Tibial nerve (tissue), 4 donors: ENCODE measurements around the gene AKAP9. TPM values are rescaled to one million over a fixed set of nuclear protein-coding genes. Genes with fewer than 3 reads are reported as not detected.
"Not testable (repeated sequence)": the region's sequence is repeated elsewhere in the genome, so short reads cannot be mapped to it uniquely, and the experiment has no call there.

ENCODE experiments used
- DNase-seq, 2 donors: peaks; one replicate each; pipeline ENCODE4 v3.0.0-alpha.2; 2019; ENCODE audit warnings: low spot score in 2 of 2
- H3K27ac ChIP-seq, 4 donors: fragments of 200-600 bp; sonication (generic) in 3 of 4; one replicate each; pipeline ENCODE4 v1.5.1; 2017 to 2019; ENCODE audit warnings: mild to moderate bottlenecking in 1 of 4
- H3K27me3 ChIP-seq, 2 donors: fragments of 200-600 bp; sonication (generic) in 1 of 2; one replicate each; pipeline versions ENCODE4 v1.5.1 to v1.6.0; 2017 to 2019
- H3K36me3 ChIP-seq, 3 donors: fragments of 200-600 bp; sonication (generic); one replicate each; pipeline ENCODE4 v1.5.1; 2018 to 2019
- H3K4me1 ChIP-seq, 4 donors: fragments of 200-600 bp; sonication (generic) in 3 of 4; one replicate each; pipeline ENCODE4 v1.5.1; 2017 to 2019
- H3K4me3 ChIP-seq, 4 donors: fragments of 200-600 bp; sonication (generic) in 3 of 4; one replicate each; pipeline ENCODE4 v1.5.1; 2017 to 2019; ENCODE audit warnings: mild to moderate bottlenecking in 1 of 4, moderate library complexity in 1 of 4
- H3K9me3 ChIP-seq, 4 donors: fragments of 200-600 bp; sonication (generic) in 3 of 4; one replicate each; pipeline ENCODE4 v1.5.1; 2017 to 2019
- EP300 ChIP-seq, 2 donors: sonication (generic); formaldehyde crosslinking; IDR thresholded peaks; one replicate each; pipeline ENCODE4 v1.6.1; 2017; ENCODE audit warnings: antibody characterized with exemption in 2 of 2, mild to moderate bottlenecking in 1 of 2
- POLR2A ChIP-seq, 2 donors: fragments of 450-650 bp; IDR thresholded peaks; one replicate each; pipeline ENCODE4 v1.6.1; 2017; ENCODE audit warnings: antibody characterized with exemption in 2 of 2, mild to moderate bottlenecking in 2 of 2, moderate library complexity in 2 of 2
- WGBS, 2 donors: methylation state at CpG; one replicate each; pipeline ENCODE4 v1.1.5; 2018; 5-methylcytosine and 5-hydroxymethylcytosine counted together
- total RNA-seq, 4 donors: library from RNA; depleted of rRNA; stranded (reverse); fragments of >200 nt; gene quantifications; one replicate each; pipeline ENCODE4 v1.1.0, GENCODE V29; 2016
- TF ChIP-seq, protein P1 (sequence below), 5 experiments: fragments of 200-600 bp in 3 of 5; fragments of 450-650 bp in 2 of 5; sonication (generic) in 3 of 5; IDR thresholded peaks; one replicate each; pipeline ENCODE4 v1.5.1; 2016 to 2019; ENCODE audit warnings: antibody characterized with exemption in 5 of 5, mild to moderate bottlenecking in 3 of 5, moderate library complexity in 2 of 5

The AKAP9 gene
- total RNA-seq, 4 donors from 2014 or later, result 62.8 to 77.8 (median 73.0) TPM

DNA sequence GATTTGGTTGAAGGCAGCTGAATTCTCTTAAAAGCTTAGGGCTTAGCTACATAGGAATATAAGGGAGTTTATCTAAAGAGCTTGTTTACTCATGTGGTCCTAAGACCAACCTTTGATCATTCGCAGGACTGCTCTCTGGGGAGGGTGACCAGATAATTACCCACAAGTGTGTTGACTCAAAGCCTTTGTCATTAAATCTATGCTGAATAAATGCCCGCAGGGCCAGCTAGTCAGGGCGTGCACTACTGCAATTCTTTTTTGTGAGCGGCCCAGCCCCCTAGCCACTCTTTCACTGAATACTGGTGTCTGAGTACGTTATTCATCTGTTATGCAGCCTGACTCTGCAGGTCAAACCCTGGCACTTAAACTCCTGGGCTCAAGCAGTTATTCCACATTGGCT lies 69.6 kb downstream of the AKAP9 start:
- TF ChIP-seq, protein P1, sequence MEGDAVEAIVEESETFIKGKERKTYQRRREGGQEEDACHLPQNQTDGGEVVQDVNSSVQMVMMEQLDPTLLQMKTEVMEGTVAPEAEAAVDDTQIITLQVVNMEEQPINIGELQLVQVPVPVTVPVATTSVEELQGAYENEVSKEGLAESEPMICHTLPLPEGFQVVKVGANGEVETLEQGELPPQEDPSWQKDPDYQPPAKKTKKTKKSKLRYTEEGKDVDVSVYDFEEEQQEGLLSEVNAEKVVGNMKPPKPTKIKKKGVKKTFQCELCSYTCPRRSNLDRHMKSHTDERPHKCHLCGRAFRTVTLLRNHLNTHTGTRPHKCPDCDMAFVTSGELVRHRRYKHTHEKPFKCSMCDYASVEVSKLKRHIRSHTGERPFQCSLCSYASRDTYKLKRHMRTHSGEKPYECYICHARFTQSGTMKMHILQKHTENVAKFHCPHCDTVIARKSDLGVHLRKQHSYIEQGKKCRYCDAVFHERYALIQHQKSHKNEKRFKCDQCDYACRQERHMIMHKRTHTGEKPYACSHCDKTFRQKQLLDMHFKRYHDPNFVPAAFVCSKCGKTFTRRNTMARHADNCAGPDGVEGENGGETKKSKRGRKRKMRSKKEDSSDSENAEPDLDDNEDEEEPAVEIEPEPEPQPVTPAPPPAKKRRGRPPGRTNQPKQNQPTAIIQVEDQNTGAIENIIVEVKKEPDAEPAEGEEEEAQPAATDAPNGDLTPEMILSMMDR (IDR thresholded peaks at IDR 0.05), result no peak
- TF ChIP-seq POLR2A (IDR thresholded peaks at IDR 0.05) (no peak), EP300 (IDR thresholded peaks at IDR 0.05) (no peak)

DNA sequence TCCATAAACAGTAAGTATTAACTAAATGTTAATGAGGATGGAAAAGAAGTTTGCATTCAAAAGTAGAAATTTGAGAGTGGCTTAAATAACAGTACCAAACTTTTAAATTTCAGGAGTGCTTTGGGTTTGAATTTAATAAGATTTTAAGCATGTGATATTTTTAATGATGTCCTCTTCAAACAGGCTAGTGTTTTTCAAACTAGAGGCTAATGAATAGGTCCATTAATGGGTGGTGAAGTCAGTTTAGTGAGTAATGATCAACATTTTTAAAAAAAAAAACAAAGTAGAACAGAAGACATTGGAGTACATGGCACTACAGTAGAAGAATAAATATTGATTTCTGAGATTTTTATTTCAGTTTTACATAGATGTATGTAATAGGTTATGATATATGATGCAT lies 72.9 kb downstream of the AKAP9 start:
- no peaks in the 10 kb centered on the region for H3K27me3 ChIP-seq
- peaks cover 0 to 67% (median 0%) of the 10 kb centered on the region in 3 donors for H3K36me3 ChIP-seq
- peaks cover 0 to 21% (median 0%) of the 10 kb centered on the region in 4 donors for H3K9me3 ChIP-seq
- peak overlapping the region in 2 of 4 donors; percentile 47 to 56 for H3K27ac ChIP-seq
- H3K4me1 ChIP-seq, result peaks cover 0 to 5% (median 2%) of the 10 kb centered on the region in 4 donors
- H3K4me3 ChIP-seq, result no peak overlapping the region
- TF ChIP-seq POLR2A (IDR thresholded peaks at IDR 0.05), result no peak
- DNase-seq, result no peak

More for the DNA sequence above, 69.6 kb downstream of the AKAP9 start:
- DNase-seq, result no peak
- Histone ChIP-seq H3K9me3 (peaks cover 0 to 21% (median 0%) of the 10 kb centered on the region in 4 donors), H3K36me3 (peaks cover 0 to 81% (median 0%) of the 10 kb centered on the region in 3 donors), H3K4me3 (no peak overlapping the region), H3K4me1 (no peaks in the 10 kb centered on the region), H3K27ac (no peak overlapping the region), H3K27me3 (no peaks in the 10 kb centered on the region)
- 85 to 97% methylated on average over 5 of the region's 5 CpGs for WGBS, 2 donors

DNA sequence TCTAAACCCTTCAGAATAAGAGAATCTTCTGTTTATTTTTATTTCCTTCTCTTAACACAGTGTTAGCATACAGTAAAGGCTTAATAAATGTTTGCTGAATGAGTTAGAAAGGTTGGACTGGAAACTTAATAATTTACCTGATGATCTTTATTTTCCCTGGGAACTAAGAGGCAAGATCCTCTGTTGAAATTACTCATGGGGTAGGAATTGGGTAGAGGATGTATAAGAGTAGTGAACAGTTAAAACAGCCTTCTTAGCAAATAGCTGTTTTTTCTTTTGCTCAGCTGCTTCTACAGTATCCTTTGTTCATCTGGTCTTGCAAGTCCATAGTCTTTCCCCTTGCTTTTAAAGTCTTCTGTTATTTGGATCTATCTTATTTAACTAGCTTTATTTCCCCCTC lies 80.0 kb downstream of the AKAP9 start:
- peak overlapping the region in 1 of 4 donors; percentile 4 for H3K27ac ChIP-seq
- no peak overlapping the region for H3K4me3 ChIP-seq
- H3K4me1 ChIP-seq, result peaks cover 0 to 30% (median 5%) of the 10 kb centered on the region in 4 donors
- H3K9me3 ChIP-seq, result no peaks in the 10 kb centered on the region
- no peaks in the 10 kb centered on the region for H3K27me3 ChIP-seq
- DNase-seq, result no peak
- TF ChIP-seq EP300 (IDR thresholded peaks at IDR 0.05) (no peak), POLR2A (IDR thresholded peaks at IDR 0.05) (no peak)
- TF ChIP-seq, protein P1 (IDR thresholded peaks at IDR 0.05), result no peak
- H3K36me3 ChIP-seq, result peaks cover 0 to 34% (median 7%) of the 10 kb centered on the region in 3 donors

DNA sequence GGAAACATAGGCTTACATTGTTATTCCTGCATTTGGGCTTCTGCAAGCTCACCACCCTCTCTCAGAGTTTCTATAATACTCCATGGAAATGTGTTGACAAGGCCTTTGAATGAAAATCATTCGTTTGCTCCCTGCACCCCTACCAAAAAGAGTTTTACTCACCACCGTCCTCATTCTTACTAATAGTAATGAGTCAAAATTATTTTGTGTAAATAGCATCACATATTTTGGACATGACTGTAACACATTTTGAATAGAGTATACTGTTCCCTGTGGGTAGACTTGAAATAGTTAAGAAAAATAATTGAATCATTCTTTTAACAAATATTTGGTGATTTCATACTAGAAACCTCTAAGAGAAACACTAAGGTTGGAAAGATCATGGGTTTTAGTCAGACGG lies 84.6 kb downstream of the AKAP9 start:
- H3K27ac ChIP-seq, result peak overlapping the region in 3 of 4 donors; percentile 27 to 77 (median 63)
- TF ChIP-seq, protein P1 (IDR thresholded peaks at IDR 0.05), result no peak
- no peak for TF ChIP-seq POLR2A (IDR thresholded peaks at IDR 0.05)
- peaks cover 0 to 9% (median 0%) of the 10 kb centered on the region in 4 donors for H3K9me3 ChIP-seq
- WGBS, 2 donors, result 20% methylated on average over 3 of the region's 3 CpGs
- H3K4me1 ChIP-seq, result peaks cover 0 to 19% (median 5%) of the 10 kb centered on the region in 4 donors
- DNase-seq, result no peak
- H3K36me3 ChIP-seq, result peaks cover 0 to 44% (median 16%) of the 10 kb centered on the region in 3 donors
- no peak overlapping the region for H3K4me3 ChIP-seq
- no peaks in the 10 kb centered on the region for H3K27me3 ChIP-seq

DNA sequence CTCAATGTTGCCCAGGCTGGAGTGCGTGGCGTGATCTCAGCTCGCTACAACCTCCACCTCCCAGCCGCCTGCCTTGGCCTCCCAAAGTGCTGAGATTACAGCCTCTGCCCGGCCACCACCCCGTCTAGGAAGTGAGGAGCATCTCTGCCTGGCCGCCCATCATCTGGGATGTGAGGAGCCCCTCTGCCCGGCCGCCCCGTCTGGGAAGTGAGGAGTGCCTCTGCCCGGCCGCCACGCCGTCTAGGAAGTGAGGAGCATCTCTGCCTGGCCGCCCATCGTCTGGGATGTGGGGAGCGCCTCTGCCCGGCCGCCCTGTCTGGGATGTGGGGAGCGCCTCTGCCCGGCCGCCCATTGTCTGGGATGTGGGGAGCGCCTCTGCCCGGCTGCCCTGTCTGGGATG lies 86.0 kb downstream of the AKAP9 start:
- not testable (repeated sequence) for H3K4me3 ChIP-seq, H3K9me3 ChIP-seq, H3K27me3 ChIP-seq, DNase-seq
- 97 to 99% methylated on average over 18 to 19 of the region's 24 CpGs for WGBS, 2 donors
- Histone ChIP-seq H3K36me3 (peaks cover 0 to 57% (median 16%) of the 10 kb centered on the region in 3 donors), H3K27ac (peak overlapping the region in 3 of 4 donors; percentile 27 to 77 (median 63)), H3K4me1 (peaks cover 0 to 18% (median 5%) of the 10 kb centered on the region in 4 donors)

DNA sequence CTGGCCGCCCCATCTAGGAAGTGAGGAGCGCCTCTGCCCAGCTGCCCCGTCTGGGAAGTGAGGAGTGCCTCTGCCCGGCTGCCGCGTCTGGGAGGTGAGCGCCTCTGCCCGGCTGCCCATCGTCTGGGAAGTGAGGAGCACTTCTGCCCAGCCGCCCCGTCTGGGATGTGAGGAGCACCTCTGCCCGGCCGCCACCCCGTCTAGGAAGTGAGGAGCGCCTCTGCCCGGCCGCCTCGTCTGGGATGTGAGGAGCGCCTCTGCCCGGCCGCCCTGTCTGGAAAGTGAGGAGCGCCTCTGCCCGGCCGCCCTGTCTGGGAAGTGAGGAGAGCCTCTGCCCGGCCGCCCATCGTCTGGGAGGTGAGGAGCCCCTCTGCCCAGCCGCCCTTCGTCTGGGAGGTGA lies 86.5 kb downstream of the AKAP9 start:
- 89 to 97% methylated on average over 9 to 19 of the region's 29 CpGs for WGBS, 2 donors
- not testable (repeated sequence) for H3K27me3 ChIP-seq, H3K9me3 ChIP-seq, H3K27ac ChIP-seq, H3K4me3 ChIP-seq, DNase-seq
- H3K4me1 ChIP-seq, result peaks cover 0 to 18% (median 3%) of the 10 kb centered on the region in 4 donors
- H3K36me3 ChIP-seq, result peaks cover 0 to 62% (median 16%) of the 10 kb centered on the region in 3 donors

DNA sequence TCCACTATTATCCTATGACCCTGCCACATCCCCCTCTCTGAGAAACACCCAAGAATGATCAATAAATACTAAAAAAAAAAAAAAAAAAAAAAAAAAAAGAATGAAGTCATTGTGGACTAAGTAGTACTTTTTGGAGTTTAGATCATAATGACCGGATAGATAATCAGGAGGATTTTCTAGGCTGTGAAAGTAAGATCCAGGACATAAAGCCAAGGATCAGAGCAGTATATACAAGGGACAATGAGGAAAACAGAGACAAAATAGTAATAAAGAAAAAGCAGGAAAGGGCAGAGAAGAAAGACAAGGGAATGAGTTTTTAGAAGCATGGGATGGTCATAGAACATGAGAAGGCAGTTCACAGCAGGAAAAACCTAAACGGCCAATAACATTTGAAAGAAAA lies 87.6 kb downstream of the AKAP9 start:
- TF ChIP-seq EP300 (IDR thresholded peaks at IDR 0.05) (no peak), POLR2A (IDR thresholded peaks at IDR 0.05) (no peak)
- TF ChIP-seq, protein P1 (IDR thresholded peaks at IDR 0.05), result no peak
- WGBS, 2 donors, result 47 to 63% methylated on average over 2 of the region's 2 CpGs
- no peak for DNase-seq
- no peaks in the 10 kb centered on the region for H3K27me3 ChIP-seq
- peaks cover 0 to 9% (median 0%) of the 10 kb centered on the region in 4 donors for H3K9me3 ChIP-seq
- H3K36me3 ChIP-seq, result peaks cover 0 to 66% (median 16%) of the 10 kb centered on the region in 3 donors
- H3K4me1 ChIP-seq, result peaks cover 0 to 18% (median 3%) of the 10 kb centered on the region in 4 donors
- peak overlapping the region in 1 of 4 donors; percentile 16 for H3K27ac ChIP-seq
- no peak overlapping the region for H3K4me3 ChIP-seq
